ENCODE data around the gene XRN1.

GRCh38 chr3:142445816-142446254 lies 2.0 kb downstream of the XRN1 start:
- TF ChIP-seq CTCF (IDR thresholded peaks at IDR 0.05): no peak
- no peak for TF ChIP-seq EZH2 (IDR thresholded peaks at IDR 0.05; ENCODE audit: borderline replicate concordance, insufficient read depth, low read depth, low read length, poor library complexity, severe bottlenecking)
